HG03442 (cell line): ENCODE data around the gene RGSL1.

Source experiments
- ATAC-seq: cut with Tn5 transposase; IDR thresholded peaks from one replicate; pipeline ENCODE4 v1.9.1; 2021; ENCODE audit warnings: mild to moderate bottlenecking, moderate library complexity; ENCODE audit not compliant: unreplicated experiment

Gene RGSL1

DNA sequence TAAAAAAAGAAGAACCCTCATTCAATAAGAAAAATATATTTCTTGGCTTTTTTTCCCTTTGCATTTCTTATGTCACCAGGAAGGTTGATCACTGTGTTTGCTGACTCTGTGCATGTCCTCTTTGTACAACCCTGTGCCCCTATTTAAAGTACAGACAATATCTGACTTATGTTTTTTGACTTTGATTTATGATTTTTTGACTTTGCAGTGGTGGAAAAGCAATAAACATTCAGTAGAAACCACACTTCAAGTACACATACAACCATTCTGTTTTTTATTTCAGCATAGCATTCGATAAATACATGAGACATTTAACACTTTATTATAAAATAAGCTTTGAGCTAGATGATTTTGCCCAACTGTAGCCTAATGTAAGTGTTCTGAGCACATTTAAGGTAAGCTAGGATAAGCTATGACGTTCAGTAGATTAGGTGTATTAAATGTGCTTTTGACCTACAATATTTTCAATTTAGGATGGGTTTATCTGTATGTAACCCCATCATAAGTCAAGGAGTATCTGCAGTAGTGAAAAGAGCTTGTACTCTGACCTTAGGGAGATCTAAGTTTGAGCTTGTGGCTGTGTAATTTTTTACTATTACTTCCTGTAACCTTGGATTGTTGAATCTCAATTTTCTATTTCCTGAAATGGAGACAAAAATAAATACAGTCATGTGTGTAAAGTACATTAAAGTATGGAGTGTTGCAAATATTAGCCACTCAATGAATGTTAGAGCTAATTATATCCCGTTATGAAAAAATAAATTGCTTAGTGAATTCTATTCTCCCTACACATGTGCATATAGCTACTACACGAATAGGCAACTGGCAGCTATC lies 137.9 kb downstream of the RGSL1 start:
- no peak for ATAC-seq

DNA sequence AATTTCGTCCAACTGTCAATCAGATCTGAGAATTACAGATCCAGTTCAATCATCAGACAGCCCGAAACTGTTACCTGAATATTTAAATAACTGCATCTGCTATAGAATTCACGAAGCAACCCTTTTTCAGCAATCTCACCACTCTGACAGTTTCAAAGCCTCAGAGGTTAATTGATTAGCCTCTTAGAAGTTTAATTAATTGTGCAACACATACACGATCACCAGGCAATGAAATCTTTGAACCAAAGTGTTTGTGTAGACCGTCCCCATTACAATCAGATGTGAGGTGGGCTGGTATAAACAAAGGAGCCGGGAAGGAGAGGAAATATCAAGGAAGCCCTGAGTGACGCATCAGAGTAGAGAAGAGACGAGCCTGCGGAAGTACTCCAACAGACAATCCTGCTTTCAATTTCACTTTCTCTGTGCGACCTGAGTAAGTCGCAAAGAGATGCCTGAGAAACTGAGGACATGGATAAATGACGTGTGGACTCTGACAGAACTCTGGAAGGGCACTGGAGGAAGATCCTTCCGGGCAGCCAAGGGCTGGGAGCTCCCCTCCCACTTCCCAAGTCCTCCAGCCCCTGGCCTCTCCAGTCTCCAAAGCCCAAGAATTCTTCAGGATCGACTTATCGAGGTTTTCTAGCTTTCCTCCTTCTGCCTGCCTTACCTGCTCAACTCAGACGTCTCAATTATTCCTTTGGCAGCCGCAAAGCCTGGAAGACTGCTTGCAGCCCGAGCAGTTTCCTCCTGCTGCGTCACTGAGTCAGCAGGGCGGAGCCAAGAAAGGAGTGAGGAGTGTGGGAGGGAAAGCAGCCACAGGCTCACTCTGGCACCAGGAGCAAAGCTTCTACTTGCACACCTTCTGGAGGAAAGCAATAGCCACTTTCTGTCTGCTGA lies 138.8 kb downstream of the RGSL1 start, which contains the start of gene RNASEL:
Gene RNASEL (minus strand): TSS at position 757 of the 897 bp plus-strand sequence. CDS start 2,450 bp downstream, outside the sequence.
- peak; percentile 76 for ATAC-seq

DNA sequence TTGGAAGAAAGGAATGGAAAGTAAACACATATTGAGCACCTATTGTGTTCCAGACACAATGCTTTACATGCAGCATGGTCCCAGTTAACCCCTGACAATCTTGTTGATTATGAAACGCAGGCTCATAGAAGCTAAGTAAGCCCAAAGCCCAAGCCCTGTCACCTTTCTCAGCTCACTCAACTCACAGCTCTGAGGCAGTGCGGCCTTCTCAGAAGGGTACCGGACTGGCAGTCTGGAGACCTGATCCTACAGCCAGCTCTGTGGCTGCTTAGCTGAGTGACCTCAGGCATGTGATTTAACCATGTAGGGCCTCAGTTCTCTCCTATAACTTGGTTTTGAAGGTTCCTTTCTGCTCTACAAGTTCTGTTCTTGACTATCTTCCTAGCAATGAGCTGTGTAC lies 139.6 kb downstream of the RGSL1 start:
- ATAC-seq = no peak

DNA sequence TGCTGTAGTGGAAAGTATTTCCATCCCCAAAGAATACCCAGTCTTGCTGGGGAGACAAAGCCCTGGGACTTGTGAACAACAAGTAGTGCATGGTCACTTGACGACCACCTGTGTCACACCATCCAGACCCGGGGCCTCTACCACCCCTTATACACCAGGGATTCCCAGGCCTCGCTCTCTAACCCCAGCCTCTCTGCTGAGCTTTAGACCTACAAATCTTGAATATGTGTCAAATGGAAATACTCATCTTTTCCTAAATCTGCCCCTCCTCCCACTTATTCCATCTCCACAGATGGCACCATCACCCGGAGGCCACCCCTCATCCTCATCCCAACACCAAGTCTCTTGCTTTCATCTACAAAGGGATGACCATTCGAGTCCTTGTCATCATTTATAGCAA lies 140.0 kb downstream of the RGSL1 start:
- ATAC-seq = no peak

DNA sequence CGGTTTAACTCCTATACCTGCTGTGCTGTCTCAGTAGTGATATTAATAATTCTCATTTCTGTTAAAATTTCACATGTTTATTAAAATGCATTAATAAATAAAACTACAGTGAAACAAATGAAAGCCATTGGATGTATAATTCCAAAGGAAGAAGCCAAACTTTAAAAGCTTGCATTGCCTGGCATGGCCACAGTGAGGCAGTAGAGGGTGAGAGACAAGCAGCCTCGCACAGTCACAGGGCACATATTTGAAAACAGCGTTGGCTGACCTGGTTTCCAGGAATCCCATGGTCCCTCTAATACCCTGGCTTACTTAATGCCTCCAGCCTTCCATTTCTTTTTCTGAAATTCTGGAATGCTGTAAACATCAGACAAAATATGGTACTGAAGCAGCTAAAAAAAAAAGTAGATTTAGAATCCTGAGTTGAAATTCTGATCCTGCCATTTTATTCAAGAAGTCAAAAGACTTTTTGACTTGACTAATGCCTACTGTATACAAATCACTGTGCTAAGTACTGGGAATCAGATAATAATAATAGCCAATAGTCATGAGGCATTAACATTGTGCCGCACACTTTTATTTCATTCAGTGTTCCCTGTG lies 145.8 kb downstream of the RGSL1 start:
- no peak for ATAC-seq

DNA sequence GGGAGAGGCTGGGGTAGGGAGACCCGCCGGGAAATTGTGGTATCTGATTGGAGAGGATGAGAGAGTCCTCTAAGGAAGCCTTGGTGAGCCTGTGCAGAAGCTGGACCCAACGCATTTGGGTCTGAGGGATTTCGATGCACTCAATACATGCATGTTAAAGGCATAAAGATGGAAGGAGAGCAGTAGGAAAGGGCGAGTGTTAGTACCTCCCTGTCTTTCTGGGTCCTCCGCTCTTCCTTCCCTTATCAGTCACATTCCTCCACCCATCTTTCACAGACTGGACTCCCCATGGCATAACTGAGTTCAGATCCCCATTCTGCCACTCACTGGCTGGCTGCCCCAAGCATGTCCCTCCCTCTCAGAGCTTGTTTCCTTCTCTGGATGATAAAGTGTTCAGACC lies 147.0 kb downstream of the RGSL1 start:
- no peak for ATAC-seq

DNA sequence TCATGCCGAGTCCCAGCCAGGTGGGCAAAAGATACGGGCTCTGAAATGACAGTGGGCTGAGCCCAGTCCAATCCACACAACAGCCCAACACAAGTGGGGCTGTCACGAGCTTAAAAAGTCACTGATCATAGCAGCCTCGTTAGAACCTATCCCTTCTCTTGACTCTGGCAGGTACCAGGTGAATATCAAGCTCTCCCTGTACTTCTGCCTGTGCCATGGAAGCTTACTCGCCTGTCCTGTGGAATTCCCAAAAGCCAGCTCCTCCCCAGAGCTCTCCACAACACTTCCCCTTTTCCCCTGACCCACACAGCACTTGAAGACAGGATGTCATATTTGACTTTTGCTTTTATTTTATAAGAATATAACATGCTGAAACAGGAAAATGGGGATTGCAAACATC lies 148.3 kb downstream of the RGSL1 start:
- no peak for ATAC-seq

DNA sequence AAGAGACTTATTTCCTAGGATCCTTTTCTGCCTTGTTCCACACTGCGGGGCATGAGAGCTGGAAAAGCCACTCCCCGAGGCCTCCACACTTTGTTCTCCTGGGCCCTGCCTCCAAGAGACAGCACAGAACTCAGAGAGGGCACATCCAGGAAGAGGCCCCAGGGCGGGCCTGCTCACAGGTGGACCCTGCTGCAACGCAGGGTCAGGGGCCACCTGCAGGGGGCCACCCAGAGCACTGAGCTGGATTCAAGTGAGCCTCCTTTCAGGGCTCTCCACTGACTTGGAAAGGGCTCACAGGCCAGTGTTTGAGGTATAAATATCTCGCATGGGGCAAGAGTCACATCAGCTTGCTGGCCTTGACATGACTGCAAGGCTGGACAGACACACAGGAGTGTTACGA lies 149.4 kb downstream of the RGSL1 start:
- ATAC-seq = no peak

DNA sequence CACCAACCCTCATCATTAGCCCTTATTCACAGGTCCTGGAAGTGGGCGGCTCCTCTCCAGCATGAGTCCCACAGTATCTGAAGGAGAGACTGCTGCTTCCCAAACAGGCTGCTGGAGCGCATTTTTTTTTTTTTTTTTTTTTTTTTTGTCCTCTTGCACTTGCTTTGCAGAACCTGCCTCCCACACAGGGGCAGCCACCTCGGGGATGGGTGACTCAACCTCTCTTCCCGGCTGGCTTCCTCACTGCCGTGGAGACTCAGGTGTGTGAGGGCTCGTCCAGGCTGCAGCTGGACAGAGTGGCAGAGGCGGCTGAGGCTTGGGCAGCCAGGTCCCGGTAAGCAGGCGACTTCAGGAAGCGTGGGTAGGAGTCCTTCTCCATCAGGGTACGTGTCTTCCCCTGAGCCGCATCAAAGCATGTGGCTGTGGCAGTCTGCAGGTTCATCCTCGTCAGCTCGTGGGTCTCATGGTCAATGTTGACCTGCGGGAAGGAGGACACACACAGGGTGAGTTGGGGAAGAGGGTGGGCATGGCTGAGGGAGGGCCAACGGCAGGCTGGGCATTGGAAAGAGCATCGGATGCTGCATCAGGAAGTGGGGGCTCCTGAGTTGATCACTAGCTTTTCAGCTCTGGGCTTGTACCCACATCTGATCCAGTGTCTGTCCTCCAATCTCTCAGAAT lies 150.2 kb downstream of the RGSL1 start:
- no peak for ATAC-seq

DNA sequence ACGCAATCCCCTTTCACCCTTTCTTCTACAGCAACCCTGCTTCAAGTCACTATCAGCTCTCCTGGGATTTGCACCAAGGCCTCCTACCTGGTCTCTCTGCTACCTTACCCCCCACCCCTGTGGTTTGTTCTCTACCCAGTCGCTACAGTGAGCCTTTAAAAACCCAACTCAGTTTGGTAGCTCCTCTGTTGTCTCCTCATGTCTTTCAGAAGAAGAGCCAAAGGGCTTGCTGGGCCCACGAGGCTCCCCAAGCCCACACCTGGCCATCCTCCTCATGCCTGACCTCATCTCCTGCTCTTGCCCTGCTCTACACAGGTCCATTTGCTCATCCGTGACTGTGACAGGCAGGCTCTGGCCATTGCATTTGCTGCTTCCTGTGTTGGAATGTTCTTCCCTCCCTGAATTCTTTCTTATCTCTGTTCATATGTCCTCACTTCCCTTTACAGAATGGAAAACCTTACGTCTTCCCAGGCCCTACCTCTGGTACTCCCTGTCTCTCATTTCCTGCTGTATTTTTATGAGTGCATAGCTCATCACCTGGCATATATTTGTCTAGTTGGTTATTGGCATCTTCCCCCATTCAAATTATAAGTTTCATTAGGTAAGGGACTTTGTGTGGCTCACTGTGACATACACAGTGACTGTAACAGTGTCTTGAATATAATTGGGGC lies 150.9 kb downstream of the RGSL1 start:
- ATAC-seq = no peak

DNA sequence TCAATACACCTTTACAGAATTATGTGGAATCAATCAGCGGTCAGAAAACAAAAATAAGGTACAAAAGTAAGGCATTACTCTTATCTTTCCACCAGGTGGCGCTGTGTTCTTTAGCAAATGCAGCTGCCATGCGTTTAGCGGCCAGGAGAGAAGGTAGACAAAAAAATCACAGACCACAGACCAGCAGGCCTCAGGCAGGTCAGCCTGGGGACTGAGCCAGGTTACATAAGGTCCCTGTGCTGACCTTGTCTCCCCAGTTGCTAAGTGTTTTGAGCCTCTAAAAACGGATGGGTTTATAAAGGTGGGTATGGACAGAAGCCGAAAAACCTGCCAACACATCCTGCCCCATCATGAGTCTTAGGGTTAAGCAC lies 151.5 kb downstream of the RGSL1 start:
- no peak for ATAC-seq

DNA sequence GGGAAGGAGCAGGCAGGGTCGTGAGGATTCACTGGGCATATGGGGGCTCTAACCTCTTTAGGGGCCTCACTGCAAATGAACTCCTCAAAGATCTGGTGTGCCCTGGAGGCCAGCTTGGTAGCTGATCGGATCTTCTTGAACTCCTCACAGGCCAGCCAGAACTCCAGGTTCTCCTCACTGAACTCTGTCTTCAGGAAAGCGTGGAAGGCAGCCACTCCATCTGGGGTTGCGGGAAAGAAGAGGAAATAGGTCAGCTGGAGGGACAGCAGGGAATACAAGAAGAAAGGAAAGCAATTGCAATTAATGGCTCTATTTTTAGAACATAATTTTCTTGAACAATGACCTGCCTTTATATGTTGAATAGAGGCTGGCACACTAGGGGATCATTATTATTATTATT lies 152.0 kb downstream of the RGSL1 start:
- ATAC-seq = no peak

DNA sequence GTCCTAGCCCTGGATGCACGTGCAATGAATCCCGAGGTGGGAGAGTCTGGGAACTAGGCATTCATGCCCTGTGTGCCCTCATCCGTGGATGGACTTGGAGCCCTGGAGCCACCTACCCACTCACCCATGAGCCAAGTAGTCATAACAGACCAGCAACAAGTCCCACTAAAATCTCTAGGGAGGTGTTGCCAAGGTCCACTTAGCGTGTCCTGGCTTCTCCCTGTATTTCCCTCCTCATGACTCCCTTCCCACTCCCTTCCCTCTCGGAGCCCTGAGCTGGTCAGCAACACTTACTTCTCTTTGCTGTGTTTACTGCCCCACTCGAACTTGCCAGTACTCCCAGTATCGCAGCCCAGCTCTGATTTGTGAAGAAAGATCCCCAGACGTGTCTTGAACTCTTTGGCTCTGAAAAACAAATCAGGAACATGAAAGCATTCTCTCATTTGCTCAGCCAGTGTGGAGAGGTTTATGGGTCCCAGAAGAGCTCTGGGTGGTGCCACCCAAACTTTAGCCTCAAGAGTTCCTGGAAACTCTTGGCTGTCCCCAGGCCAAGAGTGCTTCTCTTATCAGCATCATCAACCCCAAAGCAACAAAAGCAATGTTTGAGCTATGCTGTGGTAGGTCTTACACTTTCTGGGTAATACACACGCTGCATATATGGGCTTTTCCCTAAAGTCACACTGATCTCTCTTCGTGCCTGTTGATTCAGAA lies 153.1 kb downstream of the RGSL1 start:
- ATAC-seq = no peak

DNA sequence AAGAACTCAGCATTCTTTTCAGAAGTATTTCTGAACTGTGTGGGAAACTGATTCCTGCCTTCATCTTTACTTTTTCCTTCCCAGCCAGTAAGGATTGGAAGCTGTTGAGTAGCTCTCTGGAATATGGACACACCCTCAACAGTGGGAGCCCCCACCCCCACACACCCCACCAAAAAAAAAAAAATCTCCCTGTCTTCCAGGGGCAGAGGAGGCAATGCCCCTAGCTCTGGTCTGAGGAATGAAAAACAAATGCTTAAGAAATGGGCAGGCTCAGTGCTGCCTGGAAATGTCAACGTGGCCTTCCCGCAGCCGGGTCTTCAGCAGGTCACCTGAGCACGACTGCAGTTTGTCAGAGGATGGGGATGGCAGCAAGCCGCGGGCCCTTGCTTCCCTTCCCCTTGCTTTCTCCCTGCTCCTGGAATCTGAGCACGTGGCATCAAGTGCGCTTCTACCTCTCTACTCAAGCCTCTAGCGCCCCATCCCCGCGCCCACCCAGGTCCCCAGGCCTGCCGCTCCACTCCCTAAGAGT lies 153.8 kb downstream of the RGSL1 start:
- ATAC-seq = no peak

DNA sequence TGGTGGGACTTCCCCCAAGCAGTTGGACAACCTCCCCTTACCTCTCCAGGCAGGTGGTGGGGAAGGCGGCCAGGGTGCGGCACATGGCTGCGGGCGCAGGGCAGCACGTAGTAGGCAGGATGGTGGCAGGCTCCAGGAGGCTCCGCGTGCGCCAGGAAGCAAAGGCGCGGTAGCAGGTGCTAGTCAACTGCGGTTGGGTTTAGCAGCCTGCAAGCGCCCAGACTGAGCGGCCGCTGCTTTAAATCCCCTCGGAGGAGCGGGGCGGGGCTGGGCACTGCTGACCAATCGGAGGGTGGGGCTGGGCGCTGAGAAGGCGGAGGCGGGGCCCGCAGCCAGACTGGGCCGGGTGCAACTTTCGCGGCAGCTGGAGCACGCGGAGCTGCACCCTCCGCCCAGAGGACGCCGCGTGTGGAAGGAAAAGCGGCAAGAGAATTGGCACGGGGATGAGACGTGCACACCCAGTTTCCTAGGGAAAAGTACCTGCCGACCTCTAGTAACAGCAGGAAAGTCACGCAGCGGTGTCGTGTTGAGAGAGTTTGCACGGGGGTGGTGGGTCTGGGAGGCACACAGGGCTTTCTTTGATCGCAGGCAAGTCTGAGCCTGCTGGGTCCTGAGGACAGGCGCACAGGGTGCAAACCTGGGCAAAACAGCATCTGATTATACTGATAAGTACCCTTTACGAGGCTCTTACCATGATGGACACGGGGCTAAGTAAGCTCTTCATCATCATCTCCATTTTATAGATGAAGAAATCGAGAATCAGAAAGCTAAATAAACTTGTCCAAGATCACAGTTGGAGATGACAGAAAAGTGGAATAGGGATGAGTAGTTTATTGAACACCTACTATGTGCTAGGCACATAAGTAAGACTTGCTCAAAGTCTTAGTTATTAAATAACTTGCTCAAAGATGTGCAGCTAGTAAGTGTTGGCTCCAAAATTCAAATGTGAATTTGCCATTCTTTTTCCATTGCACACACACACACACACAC lies 154.5 kb downstream of the RGSL1 start, which contains the start of gene RGS16:
Gene RGS16 (minus strand): TSS at position 215 of the 990 bp plus-strand sequence. CDS start 130 bp downstream, at position 85.
- peak; percentile 73 for ATAC-seq

DNA sequence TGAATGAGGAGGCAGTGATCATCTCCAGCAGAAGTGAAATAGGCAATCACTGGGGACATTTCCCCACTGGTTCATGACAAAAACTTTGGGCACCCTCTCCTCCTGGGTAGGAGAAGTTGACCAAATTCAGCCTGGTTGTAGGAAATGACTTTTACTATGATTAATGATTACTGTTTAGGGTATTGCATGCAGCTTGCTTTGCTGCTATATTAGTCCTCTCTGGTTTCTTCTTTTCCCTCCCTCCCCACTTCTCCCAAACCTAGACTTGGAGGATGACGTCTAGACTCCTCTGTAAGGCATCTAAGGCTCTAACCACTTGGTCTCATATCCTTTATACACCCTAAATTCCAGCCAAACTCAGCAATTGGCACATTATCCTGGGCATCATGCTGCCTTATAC lies 157.6 kb downstream of the RGSL1 start:
- ATAC-seq = no peak

DNA sequence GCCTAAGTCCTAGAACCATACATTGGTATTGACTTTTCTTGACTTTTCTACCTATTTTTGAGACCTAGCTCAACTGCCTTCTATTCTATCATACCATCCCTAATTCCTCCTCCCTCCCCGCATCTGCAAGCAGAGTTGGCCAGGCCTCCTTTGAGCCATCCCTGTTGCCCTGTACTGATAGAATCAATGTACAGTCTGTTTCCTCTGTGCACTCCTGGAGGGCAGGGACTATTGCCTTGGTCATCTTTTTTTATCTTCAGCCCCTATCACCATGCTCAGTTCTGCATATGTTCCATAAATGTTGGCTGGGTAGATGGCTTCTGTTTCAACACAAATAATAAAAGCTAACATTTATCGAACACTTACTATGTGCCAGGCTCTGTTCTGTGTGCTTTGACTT lies 158.3 kb downstream of the RGSL1 start:
- ATAC-seq = no peak
